Measurements from ENCODE around the gene POTEI.
"Not testable (repeated sequence)": the region's sequence is repeated elsewhere in the genome, so short reads cannot be mapped to it uniquely, and the experiment has no call there.

DNA sequence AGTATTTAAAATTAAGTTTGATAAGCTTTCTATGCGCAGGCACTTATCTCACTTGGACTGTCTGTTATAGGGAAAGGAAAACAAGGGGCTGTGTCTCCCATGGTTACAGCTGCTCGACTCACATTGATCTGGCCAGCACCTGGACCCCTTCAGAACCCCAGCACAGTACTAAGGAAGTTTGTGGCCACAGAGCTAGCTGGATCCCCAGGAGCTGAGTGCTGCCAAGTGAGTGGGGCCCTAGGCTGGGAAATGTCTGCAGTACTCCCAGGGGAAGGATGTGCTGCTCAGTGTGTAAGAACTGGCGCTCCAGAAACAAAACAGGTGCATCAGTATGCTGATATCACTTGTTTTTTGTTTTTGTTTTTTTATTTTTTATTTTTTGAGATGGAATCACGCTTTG lies 21.1 kb upstream of the POTEI start:
- TF ChIP-seq YY1 (IDR thresholded peaks at IDR 0.05; ENCODE audit: low read depth); CTCF (IDR thresholded peaks at IDR 0.05); POLR2AphosphoS5 (IDR thresholded peaks at IDR 0.05; ENCODE audit: low read depth, low read length); NRF1 (IDR thresholded peaks at IDR 0.05; ENCODE audit: low read depth, low read length); EP300 (IDR thresholded peaks at IDR 0.05; ENCODE audit: borderline replicate concordance in 1 of 2, low read depth in 1 of 2, low read length in 1 of 2); TAF1 (IDR thresholded peaks at IDR 0.05; ENCODE audit: borderline replicate concordance, low read depth, low read length); RFX5 (IDR thresholded peaks at IDR 0.05; ENCODE audit: low read length); ELF1 (IDR thresholded peaks at IDR 0.05); TCF12 (IDR thresholded peaks at IDR 0.05); FOXJ3 (CRISPR knock-in tag; IDR thresholded peaks at IDR 0.05); FOXM1 (IDR thresholded peaks at IDR 0.05; ENCODE audit: low read depth): not testable (repeated sequence)
- TF ChIP-seq, protein P1, sequence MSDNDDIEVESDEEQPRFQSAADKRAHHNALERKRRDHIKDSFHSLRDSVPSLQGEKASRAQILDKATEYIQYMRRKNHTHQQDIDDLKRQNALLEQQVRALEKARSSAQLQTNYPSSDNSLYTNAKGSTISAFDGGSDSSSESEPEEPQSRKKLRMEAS (IDR thresholded peaks at IDR 0.05; ENCODE audit: low read depth): not testable (repeated sequence)
- TF ChIP-seq, protein P2, sequence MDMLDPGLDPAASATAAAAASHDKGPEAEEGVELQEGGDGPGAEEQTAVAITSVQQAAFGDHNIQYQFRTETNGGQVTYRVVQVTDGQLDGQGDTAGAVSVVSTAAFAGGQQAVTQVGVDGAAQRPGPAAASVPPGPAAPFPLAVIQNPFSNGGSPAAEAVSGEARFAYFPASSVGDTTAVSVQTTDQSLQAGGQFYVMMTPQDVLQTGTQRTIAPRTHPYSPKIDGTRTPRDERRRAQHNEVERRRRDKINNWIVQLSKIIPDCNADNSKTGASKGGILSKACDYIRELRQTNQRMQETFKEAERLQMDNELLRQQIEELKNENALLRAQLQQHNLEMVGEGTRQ (IDR thresholded peaks at IDR 0.05; ENCODE audit: borderline replicate concordance, low read depth, low read length): not testable (repeated sequence)

Data from SK-N-SH (cell line).